ENCODE data around the gene PRKACG.
"Not testable (repeated sequence)": the region's sequence is repeated elsewhere in the genome, so short reads cannot be mapped to it uniquely, and the experiment has no call there.

PRKACG gene

DNA sequence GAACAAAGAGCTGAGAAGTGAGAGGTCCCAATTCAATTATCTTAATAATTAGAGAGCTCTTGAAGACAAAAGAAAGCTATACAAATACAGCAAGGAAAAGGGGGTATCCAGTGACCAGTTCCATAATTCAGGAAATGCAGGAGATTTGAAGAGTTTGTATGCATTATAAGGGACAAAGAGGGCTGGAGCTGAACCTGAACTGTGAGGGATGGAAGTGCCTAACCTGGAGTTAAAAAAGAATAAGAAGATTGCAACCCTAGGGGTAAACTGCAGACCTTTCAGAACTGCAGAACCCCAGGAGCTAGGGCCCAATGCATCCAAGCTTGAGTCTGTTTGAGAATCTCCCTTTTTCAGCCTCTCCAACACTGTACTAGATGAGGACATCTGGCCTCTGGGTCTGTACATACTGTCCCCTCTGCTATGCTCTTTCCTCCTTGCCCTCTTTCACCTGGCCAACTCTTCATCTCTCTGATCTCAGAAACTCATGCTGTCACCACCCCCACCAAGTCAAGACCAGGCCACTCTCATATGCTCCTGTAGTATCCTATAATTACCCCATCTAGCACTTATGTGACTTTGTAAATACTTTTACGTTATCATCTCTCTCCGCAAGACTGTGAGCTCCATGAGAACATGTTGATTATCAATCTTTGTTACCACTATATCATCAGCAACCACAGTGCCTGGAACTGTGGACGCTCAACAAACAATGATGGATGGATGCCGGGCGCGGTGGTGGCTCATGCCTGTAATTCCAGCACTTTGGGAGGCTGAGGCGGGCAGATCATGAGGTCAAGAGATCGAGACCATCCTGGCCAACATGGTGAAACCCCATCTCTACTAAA is 6.6 kb upstream of the PRKACG start:
- DNase-seq = no peak

DNA sequence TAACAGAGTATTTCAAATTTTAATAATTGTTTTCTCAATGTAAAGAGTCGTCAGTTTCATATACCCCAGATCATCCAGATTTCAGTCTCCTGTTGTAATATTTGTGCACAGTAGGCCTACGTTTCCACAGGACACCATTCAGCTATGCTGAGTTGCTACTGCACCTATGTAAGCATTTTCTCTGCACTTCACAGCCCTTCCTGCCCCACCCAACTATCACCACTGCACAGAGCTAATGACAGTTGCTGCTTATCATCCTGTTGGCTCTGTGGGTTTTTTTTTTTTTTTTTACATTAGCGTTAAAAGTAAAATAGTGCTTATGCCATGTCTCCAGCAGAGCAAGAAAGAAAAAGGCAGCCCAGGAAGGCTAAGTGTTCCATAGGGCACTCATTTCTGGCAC is 5.9 kb upstream of the PRKACG start:
- no peak for DNase-seq

DNA sequence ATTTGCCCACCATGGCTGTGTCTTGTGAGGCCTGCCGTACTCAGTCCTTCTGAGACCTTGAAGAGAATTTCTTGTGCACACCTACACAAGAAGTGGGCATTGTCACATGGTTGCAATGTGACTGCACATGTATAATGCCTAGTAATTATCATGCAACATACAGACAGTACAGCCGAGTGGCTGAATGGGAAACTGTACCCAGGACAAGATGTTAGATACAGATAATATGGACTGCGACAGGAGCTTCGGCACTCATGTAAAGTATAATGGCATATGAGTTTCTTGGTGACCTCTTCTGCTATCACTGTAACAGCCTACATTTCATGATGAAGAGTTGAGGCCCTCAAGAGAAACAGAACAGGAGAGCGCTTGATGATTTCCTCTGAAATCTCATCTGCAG is 4.8 kb upstream of the PRKACG start:
- no peak for DNase-seq

DNA sequence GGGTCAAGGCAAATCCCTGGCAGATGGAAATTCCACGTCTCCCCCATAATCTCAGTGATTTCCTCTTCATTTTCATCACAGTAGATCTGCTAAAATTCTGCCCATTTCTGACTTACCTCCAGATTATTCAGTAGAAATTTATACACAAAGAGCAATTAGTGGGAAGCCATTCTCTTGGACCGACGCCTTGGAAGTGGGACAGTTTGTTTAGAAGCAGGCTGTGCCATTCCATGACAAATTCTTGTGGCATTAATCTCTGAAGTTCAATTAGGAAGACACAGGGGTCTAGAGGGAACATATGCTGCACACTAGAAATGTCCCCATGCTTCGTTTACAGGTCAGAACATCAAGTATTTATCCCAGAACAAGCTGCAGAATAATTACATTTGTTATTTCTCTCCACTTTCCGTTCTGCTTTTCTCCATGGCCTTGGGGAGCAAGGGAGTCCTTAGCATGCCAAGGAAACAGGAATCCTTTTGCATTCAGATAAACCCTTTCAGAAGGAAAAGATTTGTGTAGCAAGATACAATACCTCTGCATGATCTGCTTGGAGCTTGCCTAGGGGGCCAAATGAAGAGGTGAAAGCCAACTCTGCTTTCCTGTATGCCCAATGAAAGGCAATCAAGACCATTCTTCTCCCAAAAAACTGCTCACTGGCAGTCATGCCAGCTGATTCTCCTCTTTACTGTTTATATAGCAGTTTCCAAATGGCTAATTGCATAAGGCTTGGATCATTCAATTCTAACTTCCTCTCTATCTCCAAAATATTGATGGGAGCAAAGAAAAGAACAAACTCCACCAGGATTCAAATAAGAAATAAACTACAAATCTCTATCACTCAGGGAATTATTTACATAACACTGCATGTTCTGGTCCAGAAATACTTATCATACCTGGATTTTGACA is 2.5 kb upstream of the PRKACG start:
- no peak for DNase-seq

DNA sequence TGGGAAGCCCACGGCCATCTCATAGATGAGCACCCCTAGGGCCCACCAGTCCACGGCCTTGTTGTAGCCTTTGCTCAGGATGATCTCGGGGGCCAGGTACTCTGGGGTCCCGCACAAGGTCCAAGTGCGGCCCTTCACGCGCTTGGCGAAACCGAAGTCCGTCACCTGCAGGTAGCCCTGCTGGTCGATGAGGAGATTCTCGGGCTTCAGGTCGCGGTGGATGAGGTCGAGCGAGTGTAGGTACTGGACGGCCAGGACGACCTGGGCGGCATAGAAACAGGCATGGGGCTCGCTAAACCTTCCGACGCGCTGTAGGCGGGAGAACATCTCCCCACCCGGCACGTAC is 558 bp downstream of the PRKACG start:
- DNase-seq = no peak

DNA sequence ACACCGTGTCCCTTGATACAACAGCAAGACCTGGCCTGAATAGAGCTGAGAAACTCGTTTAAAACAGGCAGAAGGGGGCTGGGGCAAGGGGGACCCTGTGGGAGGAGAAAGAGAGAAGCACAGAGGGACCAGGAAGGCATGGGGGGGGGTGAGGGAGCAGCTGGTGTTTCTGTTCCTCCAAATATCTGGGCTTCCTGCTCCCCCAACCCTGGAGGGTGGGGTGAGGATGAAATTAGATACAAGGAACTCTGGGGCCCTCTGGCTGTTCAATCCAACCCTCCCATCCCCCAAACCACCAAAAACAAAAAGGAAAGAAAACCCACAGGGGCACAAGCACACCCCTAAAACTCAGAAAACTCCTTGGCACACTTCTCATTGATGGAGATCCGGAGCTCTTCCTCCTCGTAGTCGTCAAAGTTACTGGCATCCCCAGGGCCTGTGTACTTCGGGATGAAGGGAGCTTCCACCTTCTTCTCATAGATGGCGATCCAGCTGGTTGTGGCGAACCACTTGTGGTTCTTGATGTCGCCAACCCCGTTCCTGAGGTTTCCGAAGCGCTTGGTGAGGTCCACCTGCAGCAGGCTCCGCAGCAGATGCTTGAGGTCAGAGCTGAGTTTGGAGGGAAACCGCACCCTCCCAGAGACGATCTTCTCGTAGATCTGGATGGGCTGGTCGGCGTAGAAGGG is 1.1 kb downstream of the PRKACG start:
- DNase-seq = no peak

DNA sequence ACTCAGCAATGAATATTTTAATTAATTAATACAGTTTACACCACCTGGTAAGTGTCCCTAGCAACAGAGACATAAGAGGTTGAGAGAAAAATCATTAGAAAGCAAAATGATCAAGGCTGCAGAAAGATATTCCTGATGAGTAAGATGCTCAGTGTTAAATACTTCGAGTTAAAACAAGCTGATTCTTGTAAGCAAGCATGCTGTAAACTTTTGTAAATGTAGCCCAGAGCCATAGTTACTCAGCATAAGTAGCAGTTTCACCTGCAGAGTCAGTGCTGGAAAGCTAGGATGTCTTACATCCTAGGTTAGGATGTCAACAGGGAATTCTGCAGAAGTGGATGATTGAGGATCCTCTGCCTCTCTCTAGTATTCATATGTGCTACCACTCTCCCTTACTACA is 4.2 kb downstream of the PRKACG start:
- no peak for DNase-seq

DNA sequence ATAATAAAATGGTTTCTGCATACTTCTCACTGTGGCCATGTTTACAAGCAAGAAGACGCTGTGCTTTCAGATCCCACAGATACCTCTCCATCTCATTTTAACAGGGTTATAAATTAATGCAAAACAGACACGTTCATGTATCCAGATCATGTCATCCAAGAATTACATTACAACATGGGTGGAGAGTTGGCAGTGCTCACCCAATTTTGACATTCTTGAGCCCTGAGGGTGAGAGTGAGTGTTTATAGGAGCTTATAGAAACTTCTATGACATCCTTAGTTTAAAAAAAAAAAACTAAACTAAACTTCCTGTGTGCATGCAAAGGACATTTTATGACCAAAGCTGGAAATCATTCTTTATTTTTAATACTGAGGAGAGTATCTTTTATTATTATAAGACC is 9.1 kb downstream of the PRKACG start:
- DNase-seq = no peak

DNA sequence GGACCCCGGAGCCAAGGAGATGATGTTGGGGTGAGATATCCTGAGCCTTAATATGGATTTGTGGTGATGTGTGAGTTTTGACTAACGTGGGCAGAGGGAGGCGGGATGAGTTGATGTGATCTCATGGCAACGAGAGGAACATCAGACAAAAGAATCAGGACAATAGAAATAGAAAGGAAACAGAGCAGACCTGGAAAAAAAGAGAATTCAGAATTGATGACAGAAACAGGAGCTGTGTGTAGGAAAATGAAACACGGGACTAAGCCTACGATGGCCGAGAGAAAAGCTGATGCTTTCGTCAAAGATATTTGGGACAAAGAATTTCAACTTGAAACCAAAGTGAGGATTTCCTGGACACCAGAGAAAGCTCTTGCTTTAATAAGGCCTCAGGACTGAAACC is 10.9 kb downstream of the PRKACG start:
- no peak for DNase-seq

DNA sequence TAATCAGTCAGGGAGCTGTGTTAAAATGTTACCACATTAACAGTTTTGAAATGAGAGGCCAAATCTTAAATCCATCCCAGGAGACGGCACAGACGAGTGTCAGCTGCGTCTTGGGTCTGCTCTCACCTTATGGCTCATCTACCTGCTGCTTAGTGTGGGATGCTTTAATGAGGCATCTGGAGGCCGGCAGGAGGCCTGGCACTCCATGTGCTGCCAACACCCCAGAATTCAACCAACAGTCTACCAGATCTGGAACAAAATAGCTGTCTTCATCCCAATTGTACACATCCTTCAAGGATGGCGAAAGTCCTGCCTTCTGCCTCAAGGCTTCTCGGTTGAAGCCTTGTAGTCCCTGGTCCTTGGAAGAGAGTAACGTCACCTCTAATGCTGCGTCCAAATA is 12.0 kb downstream of the PRKACG start:
- DNase-seq = no peak

DNA sequence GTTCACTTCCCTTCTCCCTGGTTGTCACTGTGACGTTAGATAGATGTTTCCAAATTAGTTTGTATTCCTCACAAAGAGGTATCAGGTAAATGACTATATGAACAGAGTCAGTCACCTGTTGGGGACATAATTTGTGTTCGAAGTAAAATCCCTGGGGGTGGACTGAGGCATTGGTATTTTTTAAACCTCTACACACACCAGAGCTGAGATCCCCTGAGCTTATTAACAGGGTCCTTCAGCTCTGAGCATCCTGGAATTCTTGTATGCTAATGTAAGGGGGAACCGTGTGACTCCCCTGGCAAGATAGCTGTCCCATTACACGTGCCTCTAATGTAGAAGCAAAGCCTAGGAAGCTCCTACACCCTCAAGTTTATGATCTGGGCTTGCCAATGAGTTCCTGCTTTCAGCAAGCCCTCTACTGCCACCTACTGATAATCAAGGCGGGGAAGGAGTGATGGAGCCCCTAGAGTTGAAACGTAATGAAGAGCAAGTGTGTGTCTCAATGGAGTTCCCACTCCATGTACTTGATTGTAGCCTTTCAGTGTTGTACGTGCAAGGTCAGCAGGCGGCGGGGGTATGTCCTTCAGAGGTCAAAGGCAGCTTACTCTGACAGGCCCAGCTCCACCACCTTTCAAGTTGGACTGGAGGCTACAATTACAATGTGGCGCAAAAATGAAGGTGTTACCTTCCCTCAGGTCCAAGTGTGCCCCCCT is 14.4 kb downstream of the PRKACG start:
- peak; percentile 32 for DNase-seq

DNA sequence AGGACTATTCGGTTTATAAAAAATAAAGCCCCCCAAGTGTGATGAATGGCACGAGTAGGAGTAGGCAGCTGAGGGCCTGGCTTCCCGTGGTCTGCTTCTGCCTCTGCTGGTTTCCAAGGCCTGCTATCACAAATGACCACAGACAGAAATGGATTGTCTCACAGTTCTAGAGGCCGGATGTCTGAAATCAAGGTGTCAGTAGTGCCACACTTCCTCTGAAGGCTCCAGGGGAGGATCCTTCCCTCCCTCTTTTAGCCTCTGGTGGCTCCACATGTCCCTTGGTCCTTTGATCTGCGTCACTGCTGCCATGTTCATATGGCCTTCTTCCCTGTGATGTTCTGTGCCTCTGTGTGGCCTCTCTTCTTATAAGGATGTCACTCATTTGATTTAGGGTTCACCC is 15.1 kb downstream of the PRKACG start:
- DNase-seq = no peak

DNA sequence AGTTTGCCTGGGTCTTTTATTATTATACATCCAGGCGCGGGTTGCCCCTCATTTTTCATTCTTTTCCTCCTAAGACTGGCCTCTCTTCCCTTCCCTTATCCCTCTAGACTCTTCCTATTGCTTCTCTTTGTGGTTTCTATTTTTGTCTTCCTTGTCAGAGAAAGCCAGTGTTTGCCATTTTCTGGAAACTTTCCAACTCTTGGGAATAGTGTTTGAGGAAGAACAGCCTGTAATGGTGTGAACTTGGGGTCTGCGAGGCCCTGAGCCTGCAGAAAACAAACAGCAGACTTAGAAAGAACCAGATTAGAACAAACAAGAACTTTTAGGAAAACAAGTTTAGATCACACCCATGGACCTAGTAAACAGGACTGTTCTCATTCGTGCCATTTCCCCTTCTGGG is 15.5 kb downstream of the PRKACG start:
- DNase-seq = no peak

DNA sequence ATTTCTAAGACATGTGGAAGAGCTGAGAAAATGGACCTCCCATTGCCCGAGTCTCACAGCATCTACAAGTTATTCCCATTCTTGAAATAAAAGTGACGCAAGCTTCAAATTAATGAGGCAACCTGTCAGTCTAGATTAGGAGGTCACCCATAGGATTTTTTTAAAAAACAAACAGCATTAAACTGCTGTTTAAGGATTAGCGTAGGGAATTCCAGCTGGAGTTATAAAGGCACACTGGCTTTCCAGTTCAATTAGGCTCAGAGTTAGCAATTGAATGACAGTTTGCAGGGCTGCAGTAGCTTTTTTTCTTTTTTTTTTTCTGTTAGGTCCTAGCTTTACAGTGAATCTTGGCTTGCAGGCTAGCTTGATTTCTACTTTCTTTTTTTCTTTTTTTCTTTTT is 16.2 kb downstream of the PRKACG start:
- DNase-seq = no peak

DNA sequence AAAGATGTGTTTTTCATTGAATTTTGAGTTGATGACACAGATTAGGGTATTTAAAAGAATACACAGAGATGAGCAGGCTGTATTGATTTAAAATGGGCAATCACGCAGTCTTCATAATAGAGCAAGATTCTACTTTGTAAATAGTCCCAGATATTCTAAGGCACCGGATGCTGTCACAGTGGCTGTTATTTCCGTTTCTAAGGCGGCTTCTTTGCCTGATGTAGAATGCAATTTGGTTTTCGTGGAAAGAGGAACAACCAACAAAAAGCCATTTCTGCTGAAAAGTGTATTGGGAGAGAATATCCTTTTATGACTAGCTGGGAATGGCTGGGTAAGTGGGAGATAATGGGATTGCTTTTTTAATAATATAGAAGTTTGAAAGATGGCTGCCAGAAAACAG is 17.5 kb downstream of the PRKACG start:
- DNase-seq = no peak

DNA sequence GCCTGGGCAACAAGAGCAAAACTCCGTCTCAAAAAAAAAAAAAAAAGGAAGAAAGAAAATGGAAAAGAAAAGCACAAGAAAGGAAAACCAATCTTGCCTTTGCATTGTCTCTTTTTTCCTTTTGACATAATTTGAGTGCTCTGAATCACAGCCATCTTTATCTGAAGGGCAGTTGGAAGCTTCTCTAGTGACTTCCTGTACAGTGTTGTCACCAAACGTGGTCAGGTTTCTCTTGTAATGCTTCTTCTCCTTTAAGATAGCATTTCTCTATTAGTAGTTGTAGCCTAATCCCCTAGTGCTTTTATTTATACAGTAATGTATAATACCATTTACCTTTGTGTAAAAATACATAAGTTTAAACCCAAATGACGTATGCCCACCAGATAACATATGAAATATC is 18.1 kb downstream of the PRKACG start:
- DNase-seq = no peak

DNA sequence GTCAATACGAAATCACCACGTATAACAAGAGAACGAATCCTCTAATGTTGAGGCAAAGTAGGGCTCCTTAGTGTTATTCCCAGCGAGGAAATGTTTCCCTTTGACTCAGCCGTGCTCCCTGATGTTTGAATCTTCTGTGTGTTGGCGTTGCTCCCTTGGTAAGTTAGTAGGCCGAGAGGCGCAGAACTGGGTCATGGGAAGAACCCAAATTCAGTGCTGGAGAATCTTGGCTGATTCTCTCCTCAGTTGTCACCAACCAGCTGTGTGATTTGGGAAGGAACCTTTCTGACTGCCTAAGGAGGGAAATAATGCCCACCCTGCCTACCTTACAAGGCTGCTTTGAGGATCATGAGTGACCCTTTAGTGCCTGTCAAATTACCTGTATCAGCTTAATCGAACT is 22.5 kb downstream of the PRKACG start:
- no peak for DNase-seq

DNA sequence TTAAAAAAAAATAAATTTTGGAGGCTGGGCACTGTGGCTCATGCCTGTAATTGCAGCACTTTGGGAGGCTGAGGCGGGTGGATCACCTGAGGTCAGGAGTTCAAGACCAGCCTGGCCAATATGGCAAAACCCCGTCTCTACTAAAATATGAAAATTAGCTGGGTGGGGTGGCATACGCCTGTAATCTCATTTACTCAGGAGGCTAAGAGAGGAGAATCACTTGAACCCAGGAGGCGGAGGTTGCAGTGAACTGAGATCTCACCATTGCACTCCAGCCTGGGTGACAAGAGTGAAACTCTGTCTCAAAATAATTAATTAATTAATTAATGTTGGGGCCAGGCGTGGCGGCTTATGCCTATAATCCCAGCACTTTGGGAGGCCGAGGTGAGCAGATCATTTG is 27.0 kb downstream of the PRKACG start:
- not testable (repeated sequence) for DNase-seq

DNA sequence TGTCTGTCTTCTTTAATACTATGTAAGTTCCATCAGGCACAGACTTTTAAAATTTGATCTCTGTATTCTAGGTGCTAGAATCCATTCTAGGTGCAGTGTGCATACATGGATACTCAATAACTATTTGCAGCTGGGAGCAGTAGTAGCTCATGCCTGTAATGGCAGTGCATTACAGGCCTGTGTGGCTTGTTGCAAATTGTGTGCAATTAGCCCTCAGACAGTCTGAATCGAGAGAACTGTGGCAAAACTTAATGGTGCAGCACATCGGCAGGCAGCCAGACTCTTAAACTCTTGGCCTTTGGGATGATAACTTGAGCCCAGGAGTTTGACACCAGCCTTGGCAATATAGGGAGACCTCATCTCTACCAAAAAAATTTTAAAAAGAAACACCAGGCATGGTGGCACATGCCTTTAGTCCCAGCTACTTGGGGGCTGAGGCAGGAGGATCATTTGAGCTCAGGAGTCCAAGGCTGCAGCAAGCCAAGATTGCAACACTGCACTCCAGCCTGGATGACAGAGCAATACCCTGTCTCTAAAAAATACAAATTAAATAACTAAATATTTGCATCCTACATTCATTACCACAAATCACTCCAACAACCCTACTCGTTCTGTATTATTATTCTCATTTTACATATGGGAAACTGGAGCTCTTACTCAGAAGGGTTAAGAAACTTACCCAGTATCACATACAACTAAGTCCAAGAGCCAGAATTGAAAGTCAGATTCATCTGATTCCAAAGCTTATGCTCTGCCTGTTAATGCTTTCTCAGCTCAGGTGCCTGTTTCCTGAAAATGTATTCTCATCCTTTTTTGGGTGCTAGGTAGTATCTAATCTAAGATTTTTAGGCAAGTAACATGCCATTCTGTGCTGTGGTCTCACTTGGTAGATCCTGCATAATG is 30.1 kb downstream of the PRKACG start:
- no peak for DNase-seq

DNA sequence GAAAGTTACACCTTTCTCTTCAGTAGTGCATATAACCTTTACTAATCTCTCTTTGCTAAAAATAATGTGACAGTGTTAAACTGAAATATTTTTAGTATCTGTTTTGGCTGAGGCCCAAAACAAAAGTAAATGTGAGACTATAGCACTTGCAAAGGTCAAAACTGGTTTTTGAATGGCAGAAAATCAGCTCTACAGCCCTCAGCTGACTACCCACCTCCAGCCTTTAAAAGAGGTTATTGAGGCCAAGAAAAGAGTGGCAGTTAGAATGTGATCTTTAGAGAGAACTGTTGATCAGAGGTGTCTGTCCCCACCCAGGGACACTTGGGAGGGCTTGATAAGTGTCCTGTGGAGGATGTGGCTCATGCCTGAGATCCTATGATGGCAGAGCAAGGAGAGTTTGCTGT is 30.9 kb downstream of the PRKACG start:
- no peak for DNase-seq

DNA sequence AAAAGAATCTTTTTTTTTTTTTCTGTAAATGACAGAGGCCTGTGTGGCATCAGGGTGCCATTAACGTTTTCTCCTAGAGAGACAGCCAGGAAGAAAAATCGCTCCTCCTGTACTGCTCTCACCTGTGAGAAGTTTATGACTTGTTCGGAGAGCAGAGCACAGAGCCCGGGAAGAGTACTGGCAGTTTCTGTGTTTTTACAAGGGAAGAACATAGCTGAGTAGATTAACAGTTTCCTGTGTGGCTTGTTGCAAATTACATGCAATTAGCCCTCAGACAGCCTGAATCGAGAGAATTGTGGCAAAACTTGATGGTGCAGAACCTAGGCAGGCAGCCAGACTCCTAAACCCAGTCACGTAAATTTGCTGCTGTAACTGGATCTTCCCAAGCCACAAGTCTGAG is 32.1 kb downstream of the PRKACG start:
- no peak for DNase-seq

Measured in T-helper 9 cell (primary cell).